H1 (cell line): ENCODE results near the gene C8B. TPM values are rescaled to one million over a fixed set of nuclear protein-coding genes. Genes with fewer than 3 reads are reported as not detected.

Experiments
- CTCF ChIA-PET: fragments of 300-600 bp; sonication (Branson Sonifier 250); formaldehyde crosslinking; loops from one replicate; lab custom pipeline; 2021; ENCODE audit not compliant: partially characterized antibody; lab: Charles Lee
- POLR2A ChIA-PET: fragments of 300-600 bp; sonication (Branson Sonifier 250); formaldehyde crosslinking; loops from one replicate; lab custom pipeline; 2021; ENCODE audit warnings: inconsistent platforms; ENCODE audit not compliant: partially characterized antibody; lab: Charles Lee
- DNase-seq, 2 experiments: peaks; one replicate each; pipeline versions ENCODE4 v3.0.0 to v3.0.0-alpha.2; 2010 to 2022; ENCODE audit warnings: low spot score in 2 of 2, low read depth in 1 of 2, mixed read lengths in 1 of 2
- FAIRE-seq: peaks from 2 replicates; lab custom pipeline; 2011; peaks lifted over from hg19 to GRCh38; lab: Jason Lieb, UNC
- H2AFZ ChIP-seq: 2 replicates; pipeline ENCODE4 v1.8.1; 2012; ENCODE audit warnings: low read length, inconsistent platforms
- H2AK5ac ChIP-seq: 2 replicates; pipeline ENCODE4 v1.6.1; 2013; ENCODE audit warnings: low read depth, low read length
- H2BK120ac ChIP-seq: replicated peaks from 2 replicates; pipeline ENCODE3; 2013; ENCODE audit warnings: low read depth, low read length, inconsistent platforms
- H2BK12ac ChIP-seq: 2 replicates; pipeline ENCODE4 v1.6.1; 2013; ENCODE audit warnings: low read depth, low read length
- H2BK15ac ChIP-seq: 2 replicates; pipeline ENCODE4 v1.6.1; 2013; ENCODE audit warnings: low read length
- H2BK20ac ChIP-seq: 2 replicates; pipeline ENCODE4 v1.6.1; 2013; ENCODE audit warnings: low read length
- H2BK5ac ChIP-seq: 2 replicates; pipeline ENCODE4 v1.6.1; 2013; ENCODE audit warnings: low read depth, low read length
- H3K14ac ChIP-seq: 2 replicates; pipeline ENCODE4 v1.6.1; 2013; ENCODE audit warnings: inconsistent platforms; ENCODE audit not compliant: insufficient read length
- H3K18ac ChIP-seq: 2 replicates; pipeline ENCODE4 v1.6.1; 2013; ENCODE audit warnings: low read length; ENCODE audit errors: extremely low read depth
- H3K23ac ChIP-seq: 2 replicates; pipeline ENCODE4 v1.6.1; 2013; ENCODE audit warnings: inconsistent platforms; ENCODE audit not compliant: insufficient read length
- H3K23me2 ChIP-seq: 2 replicates; pipeline ENCODE4 v1.6.1; 2013; ENCODE audit warnings: low read depth, low read length
- H3K27ac ChIP-seq: 2 replicates; pipeline ENCODE4 v1.6.1; 2011; ENCODE audit warnings: low read depth, low read length, inconsistent platforms
- H3K27me3 ChIP-seq, 4 experiments: replicated peaks in 1 of 4; 1 replicate in 1 of 4; 2 replicates in 3 of 4; pipeline versions ENCODE4 v1.6.1 to v1.8.1; 2011 to 2013; ENCODE audit warnings: low read length in 3 of 4, mild to moderate bottlenecking in 3 of 4, inconsistent platforms in 2 of 4, mixed read lengths in 2 of 4, moderate library complexity in 1 of 4; ENCODE audit not compliant: control insufficient read depth in 3 of 4, insufficient read depth in 3 of 4; ENCODE audit errors: extremely low read depth in 1 of 4
- H3K36me3 ChIP-seq, 4 experiments: 2 replicates each; pipeline versions ENCODE4 v1.6.1 to v1.8.1; 2011 to 2013; ENCODE audit warnings: mild to moderate bottlenecking in 4 of 4, low read length in 3 of 4, moderate library complexity in 2 of 4, control low read depth in 1 of 4, inconsistent platforms in 1 of 4; ENCODE audit not compliant: insufficient read depth in 4 of 4, control insufficient read depth in 2 of 4
- H3K4ac ChIP-seq: replicated peaks from 2 replicates; pipeline ENCODE3; 2013; ENCODE audit warnings: low read length, low read depth, mixed read lengths, inconsistent platforms; ENCODE audit not compliant: insufficient read length
- H3K4me1 ChIP-seq, 4 experiments: replicated peaks in 1 of 4; 1 replicate in 1 of 4; 2 replicates in 3 of 4; pipeline versions ENCODE4 v1.6.1 to v1.8.1; 2011 to 2013; ENCODE audit warnings: low read length in 3 of 4, inconsistent platforms in 2 of 4, mixed read lengths in 1 of 4; ENCODE audit not compliant: insufficient read depth in 4 of 4, control insufficient read depth in 3 of 4
- H3K4me2 ChIP-seq, 2 experiments: 2 replicates each; pipeline versions ENCODE4 v1.6.1 to v1.8.1; 2011 to 2013; ENCODE audit warnings: low read depth in 2 of 2, low read length in 2 of 2, control low read depth in 1 of 2, inconsistent platforms in 1 of 2, mild to moderate bottlenecking in 1 of 2; ENCODE audit not compliant: insufficient read depth in 1 of 2
- H3K4me3 ChIP-seq, 4 experiments: fragments of 200-600, 300-600 bp in 1 of 4; sonication (generic), shearing (Covaris generic), sonication (Bioruptor Twin) in 1 of 4; 2 replicates each; pipeline versions ENCODE4 v1.5.1 to v1.8.1; 2011 to 2016; ENCODE audit warnings: low read length in 4 of 4, low read depth in 3 of 4, control low read depth in 2 of 4, inconsistent platforms in 2 of 4, mild to moderate bottlenecking in 2 of 4, mixed read lengths in 1 of 4, moderate library complexity in 1 of 4; ENCODE audit not compliant: insufficient read depth in 2 of 4; ENCODE audit errors: extremely low read depth in 1 of 4
- H3K56ac ChIP-seq: replicated peaks from 2 replicates; pipeline ENCODE3; 2013; ENCODE audit warnings: low read depth, mild to moderate bottlenecking, mixed read lengths, low read length, inconsistent platforms; ENCODE audit not compliant: insufficient read length
- H3K79me1 ChIP-seq: 2 replicates; pipeline ENCODE4 v1.6.1; 2013; ENCODE audit warnings: low read depth, low read length, control low read depth
- H3K79me2 ChIP-seq, 2 experiments: 2 replicates each; pipeline versions ENCODE4 v1.6.1 to v1.8.1; 2012 to 2013; ENCODE audit warnings: low read length in 2 of 2, mild to moderate bottlenecking in 2 of 2, inconsistent platforms in 1 of 2; ENCODE audit not compliant: insufficient read depth in 2 of 2, control insufficient read depth in 1 of 2
- H3K9ac ChIP-seq, 4 experiments: replicated peaks in 1 of 4; 1 replicate in 1 of 4; 2 replicates in 3 of 4; pipeline versions ENCODE4 v1.6.1 to v1.8.1; 2011 to 2013; ENCODE audit warnings: low read depth in 3 of 4, low read length in 3 of 4, control low read depth in 2 of 4, mild to moderate bottlenecking in 2 of 4, moderate library complexity in 2 of 4, inconsistent platforms in 1 of 4; ENCODE audit errors: extremely low read depth in 1 of 4
- H3K9me3 ChIP-seq, 2 experiments: 2 replicates each; pipeline versions ENCODE4 v1.6.1 to v1.8.1; 2012 to 2013; ENCODE audit warnings: mild to moderate bottlenecking in 2 of 2, moderate library complexity in 2 of 2, control low read depth in 1 of 2, inconsistent platforms in 1 of 2, low read depth in 1 of 2, low read length in 1 of 2, mixed read lengths in 1 of 2; ENCODE audit not compliant: insufficient read depth in 2 of 2
- H4K20me1 ChIP-seq, 2 experiments: replicated peaks in 1 of 2; 2 replicates each; pipeline versions ENCODE3 to v1.8.1; 2011 to 2013; ENCODE audit warnings: inconsistent platforms in 2 of 2, low read length in 2 of 2, mild to moderate bottlenecking in 1 of 2; ENCODE audit not compliant: insufficient read depth in 2 of 2, control insufficient read depth in 1 of 2
- H4K5ac ChIP-seq: 2 replicates; pipeline ENCODE4 v1.6.1; 2013; ENCODE audit warnings: low read length, low read depth, mixed read lengths, inconsistent platforms; ENCODE audit not compliant: insufficient read length
- H4K8ac ChIP-seq: 2 replicates; pipeline ENCODE4 v1.8.0; 2013; ENCODE audit warnings: mild to moderate bottlenecking, moderate library complexity, low read length, inconsistent platforms; ENCODE audit not compliant: insufficient read depth; ENCODE audit errors: extremely low read depth
- H4K91ac ChIP-seq: replicated peaks from 2 replicates; pipeline ENCODE3; 2013; ENCODE audit warnings: low read length, mixed read lengths, inconsistent platforms; ENCODE audit not compliant: insufficient read length
- CBX5 ChIP-seq: fragments of 300-800, 300-1000 bp; sonication (generic); IDR thresholded peaks from 2 replicates; pipeline ENCODE4 v1.7.1; 2016; ENCODE audit warnings: antibody characterized with exemption, low read length, low read depth
- EGR1 ChIP-seq: IDR thresholded peaks from 2 replicates; pipeline ENCODE4 v1.6.1; 2011; ENCODE audit warnings: low read depth, low read length, borderline replicate concordance
- RAD21 ChIP-seq, 2 experiments: IDR thresholded peaks in 1 of 2; conservative IDR thresholded peaks in 1 of 2; 2 replicates each; pipeline ENCODE4 v1.6.1; 2011; ENCODE audit warnings: low read depth in 2 of 2, low read length in 2 of 2, improper control_type of control experiment in 1 of 2, inconsistent platforms in 1 of 2, mild to moderate bottlenecking in 1 of 2, moderate library complexity in 1 of 2
- WGBS, 2 experiments: shearing (Covaris generic) in 1 of 2; methylation state at CpG; one replicate each; pipeline versions ENCODE4 v1.1.6 to v1.1.7; 2013 to 2015; ENCODE audit warnings: low lambda C conversion rate in 2 of 2, mixed read lengths in 2 of 2, inconsistent platforms in 1 of 2, low coverage in 1 of 2, missing lambda C conversion rate in 1 of 2; ENCODE audit not compliant: insufficient replicate concordance in 2 of 2, insufficient coverage in 1 of 2, insufficient read length in 1 of 2; ENCODE audit errors: extremely low coverage in 1 of 2, missing lambda C conversion rate in 1 of 2; 5-methylcytosine and 5-hydroxymethylcytosine counted together
- polyA plus RNA-seq, 7 experiments: library from polyadenylated mRNA; depleted of rRNA in 3 of 7; stranded (reverse) in 5 of 7; unstranded in 2 of 7; fragments of >200 nt in 5 of 7; fragments of 200-250 nt in 2 of 7; gene quantifications; 1 replicate in 5 of 7; 2 replicates in 1 of 7; 4 replicates in 1 of 7; pipeline versions ENCODE4 v1.2.1 to v1.2.3, GENCODE V29; 2011 to 2013; ENCODE audit warnings: missing spikeins in 2 of 7, mixed read lengths in 2 of 7
- total RNA-seq: library from RNA; stranded (reverse); fragmentation: NEBNext Ultra II Directional; extraction: Animal tissue kit (Norgen Biotek cat#: 25700); gene quantifications from 2 replicates; pipeline ENCODE4 v1.2.1, GENCODE V29; 2021

C8B gene
- total and polyA plus RNA-seq, 2 of the 8 experiments (the other 6 are each of a cell fraction or from before 2014, with no cell fraction given) = not detected

GRCh38 chr1:56977910-56978309, 12.1 kb upstream of the C8B start:
- Histone ChIP-seq H3K4ac (no peak overlapping the region), H3K79me2 (no peaks in the 10 kb centered on the region), H3K9me3 (no peaks in the 10 kb centered on the region), H2AK5ac (no peak overlapping the region), H3K18ac (no peak overlapping the region), H3K79me1 (no peaks in the 10 kb centered on the region), H4K8ac (no peak overlapping the region), H4K5ac (no peak overlapping the region), H2BK15ac (no peak overlapping the region), H3K9ac (no peak overlapping the region), H2AFZ (no peak overlapping the region), H3K4me1 (no peaks in the 10 kb centered on the region), H4K20me1 (no peaks in the 10 kb centered on the region), H3K4me3 (no peak overlapping the region), H3K56ac (no peak overlapping the region), H4K91ac (no peak overlapping the region), H3K36me3 (no peaks in the 10 kb centered on the region), H2BK5ac (no peak overlapping the region), H2BK120ac (no peak overlapping the region), H2BK20ac (no peak overlapping the region), H3K14ac (no peak overlapping the region), H3K23ac (no peak overlapping the region), H3K4me2 (no peak overlapping the region), H3K27me3 (no peaks in the 10 kb centered on the region), H3K23me2 (no peaks in the 10 kb centered on the region), H2BK12ac (no peak overlapping the region), H3K27ac (no peak overlapping the region)
- 0 out of 4 replicates have a peak, but pooled peaks of 1 of the 2 experiments have one; percentile 15 for TF ChIP-seq RAD21 (IDR thresholded peaks at IDR 0.05 in 1 of 2, conservative IDR thresholded peaks at IDR 0.05 in 1 of 2; ENCODE audit: low read depth in 2 of 2, low read length in 2 of 2)
- TF ChIP-seq EGR1 = no peak
- TF ChIP-seq CBX5 = no peak
- FAIRE-seq = no peak
- ChIA-PET POLR2A (no interaction called here), CTCF (interaction anchor here (0.9 to 1.1 kb wide), 2 partner anchors 29 to 141 kb away, joined by 3 read pairs; no protein-coding TSS in a partner anchor)
- WGBS, 2 experiments = 80% methylated on average over 4 of the region's 4 CpGs; no CpG with 5 or more reads in 1 of the 2 experiments
- DNase-seq = no peak
